PC-9 (cell line): ENCODE data around the gene ABCD2. TPM values are rescaled to one million over a fixed set of nuclear protein-coding genes. Genes with fewer than 3 reads are reported as not detected.

ENCODE experiments used
- BruUV-seq: library from RNA; stranded (reverse); fragments of 400-500 nt; replicated peaks from 2 replicates; lab custom pipeline; 2021; lab: Mats Ljungman, UMichigan
- CTCF ChIA-PET: fragments of 300-600 bp; sonication (Branson Sonifier 250); formaldehyde crosslinking; loops from one replicate; lab custom pipeline; 2022; ENCODE audit warnings: antibody characterized with exemption; lab: Charles Lee
- POLR2A ChIA-PET: fragments of 300-600 bp; sonication (Branson Sonifier 250); formaldehyde crosslinking; loops from one replicate; lab custom pipeline; 2022; ENCODE audit warnings: antibody characterized with exemption; ENCODE audit not compliant: unreplicated experiment; lab: Charles Lee
- DNase-seq, 2 experiments: peaks; one replicate each; pipeline versions ENCODE4 v3.0.0 to v3.0.0-alpha.2; 2015 to 2022; ENCODE audit warnings: mixed read lengths in 1 of 2
- H2AFZ ChIP-seq: fragments of 200-600 bp; sonication (generic); 2 replicates; pipeline ENCODE4 v1.8.1; 2017; ENCODE audit warnings: antibody characterized with exemption
- H3F3A ChIP-seq: fragments of 200-600 bp; sonication (generic); 2 replicates; pipeline ENCODE4 v1.8.1; 2017; ENCODE audit warnings: antibody characterized with exemption, mild to moderate bottlenecking, low read depth; ENCODE audit not compliant: insufficient read depth
- H3K27ac ChIP-seq: fragments of 200-600 bp; sonication (generic); 2 replicates; pipeline ENCODE4 v1.6.1; 2016; ENCODE audit warnings: mixed run types
- H3K27me3 ChIP-seq: fragments of 200-600 bp; sonication (generic); 2 replicates; pipeline ENCODE4 v1.6.1; 2016; ENCODE audit warnings: low read depth, mixed run types; ENCODE audit not compliant: insufficient read depth
- H3K36me3 ChIP-seq: fragments of 200-600 bp; sonication (generic); 2 replicates; pipeline ENCODE4 v1.6.1; 2016; ENCODE audit warnings: low read depth, mixed run types
- H3K4me1 ChIP-seq: fragments of 200-600 bp; sonication (generic); replicated peaks from 2 replicates; pipeline ENCODE4 v1.6.1; 2016; ENCODE audit warnings: mixed run types; ENCODE audit not compliant: insufficient read depth
- H3K4me2 ChIP-seq: fragments of 200-600 bp; sonication (generic); 2 replicates; pipeline ENCODE4 v1.6.1; 2017; ENCODE audit warnings: mixed run types
- H3K4me3 ChIP-seq: fragments of 200-600 bp; sonication (generic); 2 replicates; pipeline ENCODE4 v1.6.1; 2016; ENCODE audit warnings: mixed run types
- H3K79me2 ChIP-seq: fragments of 200-600 bp; sonication (generic); 2 replicates; pipeline ENCODE4 v1.6.1; 2017; ENCODE audit warnings: low read depth, mixed run types
- H3K9me2 ChIP-seq: fragments of 200-600 bp; sonication (generic); 2 replicates; pipeline ENCODE4 v1.8.1; 2017; ENCODE audit warnings: mild to moderate bottlenecking; ENCODE audit not compliant: insufficient read depth
- H3K9me3 ChIP-seq: fragments of 200-600 bp; sonication (generic); 2 replicates; pipeline ENCODE4 v1.8.1; 2016; ENCODE audit warnings: low read depth; ENCODE audit not compliant: insufficient read depth
- H4K20me1 ChIP-seq: fragments of 200-600 bp; sonication (generic); 2 replicates; pipeline ENCODE4 v1.8.1; 2017; ENCODE audit not compliant: insufficient read depth
- EZH2 ChIP-seq: fragments of 200-600 bp; sonication (generic); IDR thresholded peaks from 2 replicates; pipeline ENCODE4 v1.8.0; 2017; ENCODE audit warnings: antibody characterized with exemption, low read depth
- intact Hi-C: fragments of 100-400 bp; cut with micrococcal nuclease; formaldehyde crosslinking; loops from one replicate; pipeline ENCODE4 v1.10.0; 2022; ENCODE audit not compliant: unreplicated experiment
- total RNA-seq: library from RNA; stranded (reverse); gene quantifications from 2 replicates; pipeline ENCODE4 v1.2.3, GENCODE V29; 2021
- TF ChIP-seq, protein P1 (sequence below): fragments of 200-600 bp; sonication (generic); conservative IDR thresholded peaks from 2 replicates; pipeline ENCODE4 v1.6.1; 2017; ENCODE audit warnings: mixed run types, antibody characterized with exemption, mild to moderate bottlenecking, moderate library complexity

Gene ABCD2
- total RNA-seq, 1 experiment from 2014 or later = not detected

DNA sequence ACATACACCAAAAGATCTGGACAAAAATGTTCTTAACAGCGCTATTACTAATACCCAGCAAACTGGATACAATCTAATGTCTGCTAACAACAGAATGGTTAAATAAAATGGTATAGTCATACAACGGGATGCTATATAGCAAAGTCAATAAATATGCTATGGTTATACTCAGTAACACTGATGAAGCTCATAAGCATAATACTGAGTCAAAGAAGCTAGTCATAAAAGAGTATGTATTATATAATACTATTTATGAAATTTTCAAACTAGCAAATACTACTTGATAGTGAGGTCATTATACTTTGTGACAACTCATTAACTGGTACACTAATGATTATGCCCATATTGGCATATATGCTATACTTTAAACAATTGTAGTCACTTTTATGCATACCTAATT is 7.4 kb downstream of the ABCD2 start:
- CTCF ChIA-PET = no interaction called here
- Histone ChIP-seq H3K9me3 (no peaks in the 10 kb centered on the region), H3K4me1 (no peaks in the 10 kb centered on the region), H3K79me2 (no peaks in the 10 kb centered on the region), H3K4me3 (no peak overlapping the region), H3K36me3 (no peaks in the 10 kb centered on the region), H3K9me2 (no peaks in the 10 kb centered on the region), H4K20me1 (no peaks in the 10 kb centered on the region), H3K27ac (no peak overlapping the region), H3K4me2 (no peak overlapping the region), H3F3A (no peaks in the 10 kb centered on the region), H2AFZ (no peak overlapping the region), H3K27me3 (no peaks in the 10 kb centered on the region)
- DNase-seq = no peak
- POLR2A ChIA-PET = no interaction called here
- TF ChIP-seq EZH2 = no peak
- TF ChIP-seq, protein P1, sequence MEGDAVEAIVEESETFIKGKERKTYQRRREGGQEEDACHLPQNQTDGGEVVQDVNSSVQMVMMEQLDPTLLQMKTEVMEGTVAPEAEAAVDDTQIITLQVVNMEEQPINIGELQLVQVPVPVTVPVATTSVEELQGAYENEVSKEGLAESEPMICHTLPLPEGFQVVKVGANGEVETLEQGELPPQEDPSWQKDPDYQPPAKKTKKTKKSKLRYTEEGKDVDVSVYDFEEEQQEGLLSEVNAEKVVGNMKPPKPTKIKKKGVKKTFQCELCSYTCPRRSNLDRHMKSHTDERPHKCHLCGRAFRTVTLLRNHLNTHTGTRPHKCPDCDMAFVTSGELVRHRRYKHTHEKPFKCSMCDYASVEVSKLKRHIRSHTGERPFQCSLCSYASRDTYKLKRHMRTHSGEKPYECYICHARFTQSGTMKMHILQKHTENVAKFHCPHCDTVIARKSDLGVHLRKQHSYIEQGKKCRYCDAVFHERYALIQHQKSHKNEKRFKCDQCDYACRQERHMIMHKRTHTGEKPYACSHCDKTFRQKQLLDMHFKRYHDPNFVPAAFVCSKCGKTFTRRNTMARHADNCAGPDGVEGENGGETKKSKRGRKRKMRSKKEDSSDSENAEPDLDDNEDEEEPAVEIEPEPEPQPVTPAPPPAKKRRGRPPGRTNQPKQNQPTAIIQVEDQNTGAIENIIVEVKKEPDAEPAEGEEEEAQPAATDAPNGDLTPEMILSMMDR = no peak
- intact Hi-C loops = no loop called here
- BruUV-seq = no TSS peak

DNA sequence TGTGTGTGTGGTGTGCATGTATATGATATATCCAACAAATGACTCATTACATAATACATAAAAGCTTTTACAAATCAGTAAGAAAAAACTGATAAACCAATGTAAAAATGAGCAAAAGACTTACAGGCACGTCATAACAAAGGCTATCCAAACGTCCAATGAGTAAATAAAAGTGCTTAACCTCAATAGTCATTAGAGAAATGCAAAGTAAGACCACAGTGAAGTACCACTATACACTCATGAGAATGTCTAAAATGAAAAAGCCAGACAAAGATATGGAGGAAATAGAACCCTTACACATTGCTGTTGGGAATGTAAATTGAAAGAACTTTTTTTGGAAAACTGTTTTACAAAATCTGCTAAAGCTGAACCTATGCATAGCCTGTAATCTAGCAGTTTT is 7.8 kb downstream of the ABCD2 start:
- Histone ChIP-seq H3F3A (peaks cover 3% of the 10 kb centered on the region; the same call in 1 of the 2 replicates), H2AFZ (no peak overlapping the region), H3K9me2 (no peaks in the 10 kb centered on the region), H3K79me2 (no peaks in the 10 kb centered on the region), H3K4me1 (peaks cover 4% of the 10 kb centered on the region; the same call in 1 of the 2 replicates), H3K9me3 (peaks cover under 1% of the 10 kb centered on the region; the same call in 1 of the 2 replicates), H3K4me2 (no peak overlapping the region), H3K27me3 (no peaks in the 10 kb centered on the region), H3K36me3 (no peaks in the 10 kb centered on the region), H3K4me3 (no peak overlapping the region), H3K27ac (no peak overlapping the region), H4K20me1 (no peaks in the 10 kb centered on the region)
- no TSS peak for BruUV-seq
- CTCF ChIA-PET = no interaction called here
- DNase-seq = no peak
- TF ChIP-seq EZH2 = no peak
- TF ChIP-seq, protein P1 = no peak
- intact Hi-C loops = no loop called here
- POLR2A ChIA-PET = no interaction called here

DNA sequence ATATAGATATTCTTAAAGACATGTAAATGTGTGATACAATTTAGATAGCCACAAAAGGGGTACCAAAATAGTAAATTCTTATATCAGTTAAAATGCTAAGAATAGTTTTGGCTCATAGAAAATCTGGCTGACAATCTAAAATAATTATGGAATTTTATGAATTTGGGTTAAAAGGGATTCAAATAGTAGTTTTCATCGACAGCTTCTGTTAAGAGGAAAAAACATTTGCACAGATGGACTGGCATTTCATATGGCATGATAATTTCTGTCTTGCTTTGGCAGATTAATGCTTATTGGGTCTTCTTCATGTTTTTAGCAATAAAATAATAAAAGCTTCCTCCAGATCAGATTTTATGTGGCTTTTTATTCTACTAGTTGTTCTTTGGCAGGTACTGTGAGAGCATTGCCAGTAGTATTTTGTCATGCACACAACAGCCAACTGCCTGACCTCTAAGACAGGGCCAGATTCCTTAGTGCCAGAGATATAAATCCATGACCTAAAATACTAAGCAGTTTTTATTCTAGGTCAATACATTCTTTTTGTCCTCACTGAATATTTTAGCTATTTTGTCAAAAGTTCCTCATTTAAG is 9.1 kb downstream of the ABCD2 start:
- intact Hi-C loops = no loop called here
- POLR2A ChIA-PET = no interaction called here
- TF ChIP-seq EZH2 = no peak
- TF ChIP-seq, protein P1 = no peak
- H3K9me2 ChIP-seq = no peaks in the 10 kb centered on the region
- H3K4me3 ChIP-seq = no peak overlapping the region
- H3K79me2 ChIP-seq = no peaks in the 10 kb centered on the region
- peaks cover 5% of the 10 kb centered on the region; the same call in 1 of the 2 replicates for H3K9me3 ChIP-seq
- no peaks in the 10 kb centered on the region for H3K36me3 ChIP-seq
- CTCF ChIA-PET = no interaction called here
- H4K20me1 ChIP-seq = no peaks in the 10 kb centered on the region
- H3F3A ChIP-seq = peaks cover 14% of the 10 kb centered on the region
- no TSS peak for BruUV-seq
- no peak overlapping the region for H3K27ac ChIP-seq
- no peaks in the 10 kb centered on the region for H3K27me3 ChIP-seq
- peaks cover 17% of the 10 kb centered on the region for H3K4me1 ChIP-seq
- no peak overlapping the region for H2AFZ ChIP-seq
- H3K4me2 ChIP-seq = no peak overlapping the region
- DNase-seq = no peak
